ENCODE data around the gene NUCB2.
"Not testable (repeated sequence)": the region's sequence is repeated elsewhere in the genome, so short reads cannot be mapped to it uniquely, and the experiment has no call there.

The NUCB2 gene

DNA sequence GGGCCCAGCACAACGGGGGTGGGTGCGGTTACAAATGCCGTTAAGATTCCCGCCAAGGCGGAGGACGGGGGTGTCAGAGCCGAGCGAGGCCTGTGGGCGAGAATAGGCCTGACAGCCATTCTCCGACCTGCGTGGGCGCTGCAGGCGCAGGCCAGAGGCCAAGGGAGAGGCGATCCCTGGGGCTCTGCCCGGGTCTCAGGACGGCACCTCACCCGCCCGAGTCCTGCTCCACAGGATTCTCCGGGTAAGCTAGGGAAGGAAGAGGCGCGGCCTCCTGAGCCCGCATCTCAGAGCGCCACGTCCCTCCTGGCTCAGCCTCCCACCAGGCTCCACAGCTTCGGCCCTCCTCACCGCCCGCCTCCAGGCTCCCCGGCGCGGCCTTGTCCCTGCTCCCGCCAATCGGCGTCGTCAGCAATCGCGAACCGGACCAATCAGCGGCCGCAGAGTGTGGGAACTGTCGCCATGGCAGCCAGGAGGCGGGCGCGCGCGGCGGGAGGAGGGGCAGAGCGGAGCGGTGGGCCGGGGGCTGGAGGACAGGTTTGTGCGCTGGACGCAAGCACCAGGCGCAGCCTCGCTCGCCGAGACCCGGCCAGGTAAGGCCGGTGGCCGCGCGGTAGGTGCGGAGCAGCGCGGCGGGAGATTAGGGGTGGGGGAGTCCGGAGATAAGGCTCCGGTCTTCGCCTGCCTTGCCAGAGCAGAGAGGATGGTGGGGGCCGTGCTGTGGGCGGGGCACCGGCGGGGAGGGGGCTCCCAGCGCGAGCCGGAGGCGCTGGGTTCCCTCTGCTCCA, at the start of gene NUCB2:
NUCB2 (plus strand) TSS at position 504 of the 788 bp plus-strand sequence. CDS start 18,585 bp downstream, outside the sequence.
- H3K27me3 ChIP-seq (ENCODE audit: control insufficient read depth in 1 of 2, insufficient read depth in 2 of 2, low read length in 2 of 2) = no peaks in the 10 kb centered on the region
- H3K9ac ChIP-seq (ENCODE audit: low read length in 2 of 2) = peak within 1 kb of the TSS; percentile 97
- no peaks in the 10 kb centered on the region for H3K36me3 ChIP-seq (ENCODE audit: control insufficient read depth in 2 of 2, insufficient read depth in 2 of 2, low read length in 2 of 2)
- peak within 1 kb of the TSS; percentile 82 for H3K27ac ChIP-seq (ENCODE audit: low read length)
- peak within 1 kb of the TSS; percentile 89 to 94 for H3K4me3 ChIP-seq (ENCODE audit: low read length in 2 of 2)
- H3K4me1 ChIP-seq (ENCODE audit: control insufficient read depth, insufficient read depth, low read length) = peaks cover 6% of the 10 kb centered on the region
- H3K9me3 ChIP-seq (ENCODE audit: control insufficient read depth in 2 of 2, low read length in 2 of 2) = no peaks in the 10 kb centered on the region

- H3K36me3 ChIP-seq (ENCODE audit: control insufficient read depth in 2 of 2, insufficient read depth in 2 of 2, low read length in 2 of 2); H3K9ac ChIP-seq (ENCODE audit: low read length in 2 of 2); H3K4me3 ChIP-seq (ENCODE audit: low read length in 2 of 2); H3K27ac ChIP-seq (ENCODE audit: low read length); H3K4me1 ChIP-seq (ENCODE audit: control insufficient read depth, insufficient read depth, low read length); H3K27me3 ChIP-seq (ENCODE audit: control insufficient read depth in 1 of 2, insufficient read depth in 2 of 2, low read length in 2 of 2); H3K9me3 ChIP-seq (ENCODE audit: control insufficient read depth in 2 of 2, low read length in 2 of 2): not testable (repeated sequence)
Observed at GRCh38 chr11:17228186-17228925, 48.2 kb upstream of the NUCB2 start.

- Histone ChIP-seq H3K9me3 (ENCODE audit: control insufficient read depth in 2 of 2, low read length in 2 of 2) (no peaks in the 10 kb centered on the region), H3K27me3 (ENCODE audit: control insufficient read depth in 1 of 2, insufficient read depth in 2 of 2, low read length in 2 of 2) (no peaks in the 10 kb centered on the region), H3K4me1 (ENCODE audit: control insufficient read depth, insufficient read depth, low read length) (no peaks in the 10 kb centered on the region), H3K9ac (ENCODE audit: low read length in 2 of 2) (no peak overlapping the region), H3K27ac (ENCODE audit: low read length) (no peak overlapping the region), H3K4me3 (ENCODE audit: low read length in 2 of 2) (no peak overlapping the region), H3K36me3 (ENCODE audit: control insufficient read depth in 2 of 2, insufficient read depth in 2 of 2, low read length in 2 of 2) (no peaks in the 10 kb centered on the region)
Observed at GRCh38 chr11:17229481-17230152, 46.9 kb upstream of the NUCB2 start.

GRCh38 chr11:17230867-17231851, 45.4 kb upstream of the NUCB2 start:
- Histone ChIP-seq H3K27me3 (ENCODE audit: control insufficient read depth in 1 of 2, insufficient read depth in 2 of 2, low read length in 2 of 2) (no peaks in the 10 kb centered on the region), H3K9me3 (ENCODE audit: control insufficient read depth in 2 of 2, low read length in 2 of 2) (no peaks in the 10 kb centered on the region), H3K36me3 (ENCODE audit: control insufficient read depth in 2 of 2, insufficient read depth in 2 of 2, low read length in 2 of 2) (no peaks in the 10 kb centered on the region), H3K27ac (ENCODE audit: low read length) (no peak overlapping the region), H3K4me3 (ENCODE audit: low read length in 2 of 2) (no peak overlapping the region), H3K9ac (ENCODE audit: low read length in 2 of 2) (no peak overlapping the region), H3K4me1 (ENCODE audit: control insufficient read depth, insufficient read depth, low read length) (no peaks in the 10 kb centered on the region)

- Histone ChIP-seq H3K27me3 (ENCODE audit: control insufficient read depth in 1 of 2, insufficient read depth in 2 of 2, low read length in 2 of 2) (no peaks in the 10 kb centered on the region), H3K27ac (ENCODE audit: low read length) (no peak overlapping the region), H3K9ac (ENCODE audit: low read length in 2 of 2) (no peak overlapping the region), H3K4me1 (ENCODE audit: control insufficient read depth, insufficient read depth, low read length) (no peaks in the 10 kb centered on the region), H3K36me3 (ENCODE audit: control insufficient read depth in 2 of 2, insufficient read depth in 2 of 2, low read length in 2 of 2) (no peaks in the 10 kb centered on the region), H3K4me3 (ENCODE audit: low read length in 2 of 2) (no peak overlapping the region), H3K9me3 (ENCODE audit: control insufficient read depth in 2 of 2, low read length in 2 of 2) (no peaks in the 10 kb centered on the region)
Observed at GRCh38 chr11:17233101-17233500, 43.4 kb upstream of the NUCB2 start.

DNA sequence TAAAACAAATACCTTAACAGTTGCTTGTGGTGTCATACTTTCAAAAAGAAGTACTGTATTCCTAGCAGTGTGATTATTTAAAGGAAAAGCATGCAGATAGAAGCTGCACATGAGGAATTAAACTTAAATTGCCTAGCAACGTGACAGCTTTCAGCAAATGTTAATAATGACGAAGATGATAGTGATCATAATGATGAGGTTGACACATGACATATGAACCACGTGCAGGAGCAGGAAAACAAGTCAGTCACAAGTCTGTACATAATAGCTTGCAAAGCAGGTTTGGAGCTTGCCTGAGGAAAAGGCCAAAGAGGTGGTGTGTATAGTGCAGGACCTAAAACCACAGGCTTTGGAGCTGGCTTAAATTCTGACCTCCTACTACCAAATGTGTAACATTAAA, 38.2 kb upstream of the NUCB2 start:
- no peaks in the 10 kb centered on the region for H3K9me3 ChIP-seq (ENCODE audit: control insufficient read depth in 2 of 2, low read length in 2 of 2)
- H3K4me1 ChIP-seq (ENCODE audit: control insufficient read depth, insufficient read depth, low read length) = no peaks in the 10 kb centered on the region
- no peak overlapping the region for H3K27ac ChIP-seq (ENCODE audit: low read length)
- H3K4me3 ChIP-seq (ENCODE audit: low read length in 2 of 2) = no peak overlapping the region
- peaks cover 0 to 2% of the 10 kb centered on the region in 2 donors for H3K27me3 ChIP-seq (ENCODE audit: control insufficient read depth in 1 of 2, insufficient read depth in 2 of 2, low read length in 2 of 2)
- no peaks in the 10 kb centered on the region for H3K36me3 ChIP-seq (ENCODE audit: control insufficient read depth in 2 of 2, insufficient read depth in 2 of 2, low read length in 2 of 2)
- no peak overlapping the region for H3K9ac ChIP-seq (ENCODE audit: low read length in 2 of 2)

GRCh38 chr11:17239927-17240326, 36.6 kb upstream of the NUCB2 start:
- not testable (repeated sequence) for H3K9ac ChIP-seq (ENCODE audit: low read length in 2 of 2); H3K27me3 ChIP-seq (ENCODE audit: control insufficient read depth in 1 of 2, insufficient read depth in 2 of 2, low read length in 2 of 2); H3K4me3 ChIP-seq (ENCODE audit: low read length in 2 of 2); H3K9me3 ChIP-seq (ENCODE audit: control insufficient read depth in 2 of 2, low read length in 2 of 2); H3K27ac ChIP-seq (ENCODE audit: low read length); H3K4me1 ChIP-seq (ENCODE audit: control insufficient read depth, insufficient read depth, low read length); H3K36me3 ChIP-seq (ENCODE audit: control insufficient read depth in 2 of 2, insufficient read depth in 2 of 2, low read length in 2 of 2)

DNA sequence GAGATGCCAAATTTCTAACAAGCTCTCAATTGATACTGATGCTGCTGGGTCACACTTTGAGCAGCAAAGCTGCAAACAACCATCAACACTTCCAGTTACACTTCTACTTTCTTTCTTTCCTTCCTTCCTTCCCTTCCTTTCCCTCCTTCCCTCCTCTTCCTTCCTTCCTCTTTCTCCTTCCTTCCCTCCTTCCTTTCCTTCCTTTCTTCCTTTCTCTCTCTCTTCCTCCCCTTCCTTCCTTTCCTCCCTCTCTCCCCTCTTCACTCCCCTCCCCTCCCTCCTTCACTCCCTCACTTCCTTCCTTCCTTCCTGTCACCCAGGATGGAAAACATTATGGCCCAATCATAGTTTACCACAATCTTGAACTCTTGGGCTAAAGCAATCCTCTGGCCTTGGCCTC, 35.8 kb upstream of the NUCB2 start:
- Histone ChIP-seq H3K4me3 (ENCODE audit: low read length in 2 of 2) (no peak overlapping the region), H3K9me3 (ENCODE audit: control insufficient read depth in 2 of 2, low read length in 2 of 2) (no peaks in the 10 kb centered on the region), H3K9ac (ENCODE audit: low read length in 2 of 2) (no peak overlapping the region), H3K36me3 (ENCODE audit: control insufficient read depth in 2 of 2, insufficient read depth in 2 of 2, low read length in 2 of 2) (no peaks in the 10 kb centered on the region), H3K27ac (ENCODE audit: low read length) (no peak overlapping the region), H3K4me1 (ENCODE audit: control insufficient read depth, insufficient read depth, low read length) (no peaks in the 10 kb centered on the region), H3K27me3 (ENCODE audit: control insufficient read depth in 1 of 2, insufficient read depth in 2 of 2, low read length in 2 of 2) (peaks cover 0 to 2% of the 10 kb centered on the region in 2 donors)

GRCh38 chr11:17242954-17243353, 33.6 kb upstream of the NUCB2 start:
- not testable (repeated sequence) for H3K4me1 ChIP-seq (ENCODE audit: control insufficient read depth, insufficient read depth, low read length); H3K9me3 ChIP-seq (ENCODE audit: control insufficient read depth in 2 of 2, low read length in 2 of 2); H3K9ac ChIP-seq (ENCODE audit: low read length in 2 of 2); H3K27ac ChIP-seq (ENCODE audit: low read length); H3K27me3 ChIP-seq (ENCODE audit: control insufficient read depth in 1 of 2, insufficient read depth in 2 of 2, low read length in 2 of 2); H3K4me3 ChIP-seq (ENCODE audit: low read length in 2 of 2); H3K36me3 ChIP-seq (ENCODE audit: control insufficient read depth in 2 of 2, insufficient read depth in 2 of 2, low read length in 2 of 2)

GRCh38 chr11:17244046-17244445, 32.5 kb upstream of the NUCB2 start:
- no peak overlapping the region for H3K27ac ChIP-seq (ENCODE audit: low read length)
- H3K9ac ChIP-seq (ENCODE audit: low read length in 2 of 2) = no peak overlapping the region
- no peak overlapping the region for H3K4me3 ChIP-seq (ENCODE audit: low read length in 2 of 2)
- H3K36me3 ChIP-seq (ENCODE audit: control insufficient read depth in 2 of 2, insufficient read depth in 2 of 2, low read length in 2 of 2) = no peaks in the 10 kb centered on the region
- peaks cover 0 to 2% of the 10 kb centered on the region in 2 donors for H3K27me3 ChIP-seq (ENCODE audit: control insufficient read depth in 1 of 2, insufficient read depth in 2 of 2, low read length in 2 of 2)
- H3K9me3 ChIP-seq (ENCODE audit: control insufficient read depth in 2 of 2, low read length in 2 of 2) = no peaks in the 10 kb centered on the region
- H3K4me1 ChIP-seq (ENCODE audit: control insufficient read depth, insufficient read depth, low read length) = no peaks in the 10 kb centered on the region

Measured in stomach smooth muscle (tissue), 2 donors.